Right lung (tissue), 5 donors: ENCODE data around the gene DIP2C. TPM values are rescaled to one million over a fixed set of nuclear protein-coding genes. Genes with fewer than 3 reads are reported as not detected.
"Not testable (repeated sequence)": the region's sequence is repeated elsewhere in the genome, so short reads cannot be mapped to it uniquely, and the experiment has no call there.

Experiments
- DNase-seq, 2 donors: peaks; one replicate each; pipeline ENCODE4 v3.0.0-alpha.2; 2013
- polyA plus RNA-seq, 5 donors: library from polyadenylated mRNA; unstranded; fragments of 120-200 nt; gene quantifications; one replicate each; pipeline versions ENCODE4 v1.2.1 to v1.2.3, GENCODE V29; 2013; ENCODE audit warnings: inconsistent platforms in 1 of 5, low replicate concordance in 1 of 5; ENCODE audit not compliant: insufficient read length in 5 of 5, insufficient read depth in 1 of 5

DIP2C gene
- polyA plus RNA-seq, 5 donors: 15.8 to 20.3 (median 17.9) TPM

- DNase-seq: no peak
These were observed 237.6 kb downstream of the DIP2C start for GRCh38 chr10:451856-452255.

DNA sequence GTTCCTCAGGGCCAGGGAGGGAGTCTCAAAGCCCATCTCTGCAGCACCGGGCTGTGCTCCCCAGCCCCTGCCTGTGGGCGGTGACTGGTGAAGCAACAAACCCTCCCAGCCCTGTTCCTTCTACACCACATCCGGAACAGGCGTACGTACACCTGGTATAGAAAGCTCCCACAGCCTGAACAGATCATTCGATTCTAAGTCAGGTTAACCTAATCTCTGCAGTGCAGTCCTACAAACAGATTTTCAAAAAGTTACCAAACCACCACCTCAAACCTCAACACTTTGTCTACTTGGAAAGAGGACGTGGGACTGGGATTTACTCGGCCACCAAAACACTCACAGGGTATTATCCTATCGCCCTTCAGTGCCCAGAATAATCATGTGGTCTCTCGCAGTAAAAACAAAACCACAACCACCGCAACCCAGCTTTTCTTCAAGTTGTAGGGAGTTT is 238.4 kb downstream of the DIP2C start:
- DNase-seq: no peak

DNA sequence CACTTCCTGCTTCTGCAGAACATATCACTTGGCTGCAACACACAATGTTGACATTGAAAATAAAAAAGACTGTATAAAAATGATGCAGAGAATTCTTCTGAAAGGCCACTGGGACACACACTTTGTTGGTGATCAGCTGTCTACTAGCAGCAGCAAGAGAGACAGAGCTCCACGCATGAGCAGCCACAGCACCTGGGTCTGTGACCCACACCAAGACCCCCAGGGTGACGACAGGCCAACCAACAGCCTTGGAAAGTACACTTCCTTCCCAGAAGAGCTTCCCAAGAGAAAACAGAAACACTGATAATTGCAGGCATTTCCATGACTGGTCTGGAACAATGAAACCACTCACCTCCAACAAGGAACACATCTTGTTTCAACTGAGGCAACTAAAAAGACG is 239.0 kb downstream of the DIP2C start:
- no peak for DNase-seq

GRCh38 chr10:449331-449730 is 240.1 kb downstream of the DIP2C start:
- DNase-seq: not testable (repeated sequence)

DNA sequence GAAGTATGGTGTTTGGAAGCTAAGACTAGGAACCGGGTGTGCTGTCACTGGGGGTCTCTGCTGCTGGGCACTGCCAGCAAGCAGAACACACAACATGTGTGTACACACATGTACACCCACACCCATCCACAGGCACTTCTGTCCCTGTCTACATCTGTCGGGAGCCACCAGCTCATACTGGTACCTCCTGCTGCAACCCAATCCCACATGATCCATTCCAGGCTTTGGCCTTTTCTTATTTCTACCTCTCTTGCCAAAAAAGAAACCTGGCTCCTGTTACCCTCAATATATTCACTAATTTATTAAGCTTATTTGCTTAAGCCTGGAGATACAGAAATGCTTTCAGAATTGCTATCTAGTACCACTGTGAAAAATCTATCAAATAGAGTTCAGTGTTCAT is 246.0 kb downstream of the DIP2C start:
- no peak for DNase-seq

- no peak for DNase-seq
These were observed 247.3 kb downstream of the DIP2C start for GRCh38 chr10:442209-442608.

DNA sequence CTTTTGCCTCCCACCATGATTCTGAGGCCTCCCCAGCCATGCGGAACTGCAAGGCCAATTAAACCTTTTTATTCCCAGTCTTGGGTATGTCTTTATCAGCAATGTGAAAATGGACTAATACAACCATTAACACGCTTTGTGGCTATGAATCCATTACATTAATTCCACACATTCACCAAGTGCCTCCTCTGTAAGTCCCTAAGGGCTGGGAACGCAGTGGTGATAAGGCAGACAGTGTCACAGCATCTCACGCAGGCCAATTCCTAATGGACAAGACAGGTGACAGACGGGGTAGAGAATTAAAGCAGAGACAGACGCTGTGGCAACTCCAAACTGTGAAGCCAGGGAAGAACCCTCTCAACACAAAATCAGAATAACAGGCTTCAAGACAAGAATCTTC is 247.8 kb downstream of the DIP2C start:
- DNase-seq: no peak

DNA sequence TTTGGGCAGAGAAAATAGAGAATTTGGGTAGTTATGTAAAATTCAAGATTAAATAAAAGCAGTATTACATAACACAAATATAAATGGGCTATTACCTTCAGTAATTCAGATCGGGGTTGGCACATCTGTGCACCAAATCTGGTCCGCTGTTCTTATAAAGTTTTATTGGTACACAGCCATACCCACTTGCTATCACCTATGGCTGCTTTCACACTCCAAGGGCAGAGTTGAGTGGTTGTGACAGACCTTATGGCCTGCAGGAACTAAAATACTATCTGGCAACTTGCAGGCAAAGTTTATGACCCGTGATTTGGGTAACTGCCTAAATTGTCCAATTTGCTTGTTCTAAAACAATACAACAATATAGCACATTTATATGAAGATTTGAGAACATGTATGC is 249.3 kb downstream of the DIP2C start:
- DNase-seq: no peak

- no peak for DNase-seq
These were observed 251.6 kb downstream of the DIP2C start for GRCh38 chr10:437698-438490.

- DNase-seq: no peak
These were observed 252.4 kb downstream of the DIP2C start for GRCh38 chr10:436911-437665.

DNA sequence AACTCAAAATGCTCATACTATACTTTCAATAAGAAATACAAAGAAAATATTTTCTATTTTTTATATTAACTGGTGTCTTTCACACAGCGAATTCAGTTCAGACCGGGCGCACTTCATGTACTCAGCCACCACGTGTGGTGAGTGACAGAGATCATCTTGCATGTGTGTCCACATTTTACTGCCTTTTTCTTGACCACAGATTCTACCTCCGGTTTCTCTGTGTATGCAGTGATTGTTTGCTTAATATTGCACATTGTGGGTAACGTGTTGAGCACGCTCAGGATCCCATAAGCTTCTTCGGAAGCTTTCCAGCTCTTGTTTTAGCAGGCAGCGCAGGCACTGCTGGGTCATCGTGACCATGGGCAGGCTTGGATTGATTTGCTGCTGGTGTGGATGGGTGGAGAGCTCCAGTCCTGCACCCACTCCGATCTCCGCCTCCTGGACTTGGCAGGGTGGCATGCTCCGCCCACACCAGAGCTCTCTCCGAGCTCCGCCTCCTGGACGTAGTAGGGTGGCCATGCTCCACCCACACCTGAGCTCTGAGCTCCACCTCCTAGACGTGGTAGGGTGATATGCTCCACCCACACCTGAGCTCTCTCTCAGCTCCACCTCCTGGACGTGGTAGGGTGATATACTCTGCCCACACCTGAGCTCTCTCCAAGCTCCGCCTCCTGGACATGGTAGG is 253.3 kb downstream of the DIP2C start:
- no peak for DNase-seq

- no peak for DNase-seq
These were observed 254.1 kb downstream of the DIP2C start for GRCh38 chr10:435397-435796.

DNA sequence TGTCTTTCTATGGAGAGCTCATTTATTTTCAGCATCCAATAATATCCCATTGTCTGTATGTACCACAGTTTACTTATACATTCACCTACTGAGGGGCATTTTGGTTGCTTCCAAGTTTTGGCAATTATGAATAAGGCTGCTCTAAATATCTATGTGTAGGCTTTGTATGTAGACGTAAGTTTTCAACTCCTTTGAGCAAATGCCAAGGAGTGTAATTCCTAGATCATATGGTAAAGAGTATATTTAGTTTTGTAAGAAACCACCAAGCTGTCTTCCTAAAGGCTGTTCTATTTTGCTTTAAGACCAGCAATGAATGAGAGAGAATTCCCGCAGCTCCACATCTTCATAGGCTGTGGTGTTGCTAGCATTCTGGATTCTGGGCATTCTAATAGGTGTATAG is 259.8 kb downstream of the DIP2C start:
- DNase-seq: no peak

DNA sequence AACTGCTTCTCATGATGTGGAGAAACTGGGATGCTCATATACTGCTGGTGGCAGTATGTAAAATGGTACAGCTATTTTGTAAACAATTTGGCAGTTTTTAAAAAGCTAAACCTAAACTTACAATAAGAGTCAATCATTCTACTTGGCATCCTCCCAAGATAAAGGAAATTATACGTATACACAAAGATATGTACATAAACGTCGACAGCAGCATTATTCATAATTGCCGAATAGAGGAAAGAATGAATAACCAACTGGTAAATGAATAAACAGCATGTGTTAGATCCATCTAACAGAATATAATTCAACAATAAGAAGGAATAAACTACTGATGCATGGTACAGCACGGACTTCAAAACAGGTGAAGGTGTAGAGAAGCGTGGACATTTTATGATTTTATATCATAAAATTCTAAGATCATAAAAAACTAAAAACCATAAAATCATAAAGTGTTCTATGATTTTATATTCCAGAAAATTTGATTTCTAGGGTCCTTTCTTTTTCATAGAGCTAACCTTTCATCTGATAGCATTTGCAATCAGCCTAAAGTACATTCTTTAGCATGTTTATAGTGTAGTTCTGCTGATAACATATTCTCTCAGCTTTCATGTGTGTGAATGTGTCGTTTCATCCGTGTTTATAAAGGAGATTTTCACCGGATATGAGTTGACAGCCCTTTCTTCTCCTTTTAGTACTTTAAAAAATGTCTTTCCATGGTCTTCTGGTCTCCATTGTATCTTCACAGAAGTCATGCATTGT is 261.5 kb downstream of the DIP2C start:
- no peak for DNase-seq

DNA sequence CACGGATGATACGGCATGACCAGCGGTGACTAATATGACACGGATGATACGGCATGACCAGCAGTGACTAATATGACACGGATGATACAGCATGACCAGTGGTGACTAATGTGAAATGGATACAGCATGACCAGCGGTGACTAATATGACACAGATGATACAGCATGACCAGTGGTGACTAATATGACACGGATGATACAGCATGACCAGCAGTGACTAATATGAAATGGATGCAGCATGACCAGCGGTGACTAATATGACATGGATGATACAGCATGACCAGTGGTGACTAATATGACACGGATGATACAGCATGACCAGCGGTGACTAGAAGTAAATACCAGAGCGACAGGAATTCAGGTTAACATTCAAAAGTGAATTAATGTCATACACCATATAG is 264.1 kb downstream of the DIP2C start:
- DNase-seq: not testable (repeated sequence)

DNA sequence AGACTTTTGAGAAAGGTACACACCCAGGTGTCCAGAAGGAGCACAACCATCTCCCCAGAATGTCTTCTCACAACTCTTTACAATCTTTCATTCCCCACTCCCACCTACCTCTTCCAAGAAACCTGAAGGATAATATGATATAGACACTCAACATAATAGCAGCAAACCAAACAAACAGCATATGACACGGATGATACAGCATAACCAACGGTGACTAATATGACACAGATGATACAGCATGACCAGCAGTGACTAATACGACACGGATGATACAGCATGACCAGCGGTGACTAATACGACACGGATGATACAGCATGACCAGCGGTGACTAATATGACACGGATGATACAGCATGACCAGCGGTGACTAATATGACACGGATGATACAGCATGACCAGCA is 264.7 kb downstream of the DIP2C start:
- not testable (repeated sequence) for DNase-seq

GRCh38 chr10:423178-423577 is 266.3 kb downstream of the DIP2C start:
- no peak for DNase-seq

GRCh38 chr10:422675-423074 is 266.8 kb downstream of the DIP2C start:
- no peak for DNase-seq

GRCh38 chr10:422241-422640 is 267.2 kb downstream of the DIP2C start:
- no peak for DNase-seq

GRCh38 chr10:421170-421569 is 268.3 kb downstream of the DIP2C start:
- DNase-seq: no peak

DNA sequence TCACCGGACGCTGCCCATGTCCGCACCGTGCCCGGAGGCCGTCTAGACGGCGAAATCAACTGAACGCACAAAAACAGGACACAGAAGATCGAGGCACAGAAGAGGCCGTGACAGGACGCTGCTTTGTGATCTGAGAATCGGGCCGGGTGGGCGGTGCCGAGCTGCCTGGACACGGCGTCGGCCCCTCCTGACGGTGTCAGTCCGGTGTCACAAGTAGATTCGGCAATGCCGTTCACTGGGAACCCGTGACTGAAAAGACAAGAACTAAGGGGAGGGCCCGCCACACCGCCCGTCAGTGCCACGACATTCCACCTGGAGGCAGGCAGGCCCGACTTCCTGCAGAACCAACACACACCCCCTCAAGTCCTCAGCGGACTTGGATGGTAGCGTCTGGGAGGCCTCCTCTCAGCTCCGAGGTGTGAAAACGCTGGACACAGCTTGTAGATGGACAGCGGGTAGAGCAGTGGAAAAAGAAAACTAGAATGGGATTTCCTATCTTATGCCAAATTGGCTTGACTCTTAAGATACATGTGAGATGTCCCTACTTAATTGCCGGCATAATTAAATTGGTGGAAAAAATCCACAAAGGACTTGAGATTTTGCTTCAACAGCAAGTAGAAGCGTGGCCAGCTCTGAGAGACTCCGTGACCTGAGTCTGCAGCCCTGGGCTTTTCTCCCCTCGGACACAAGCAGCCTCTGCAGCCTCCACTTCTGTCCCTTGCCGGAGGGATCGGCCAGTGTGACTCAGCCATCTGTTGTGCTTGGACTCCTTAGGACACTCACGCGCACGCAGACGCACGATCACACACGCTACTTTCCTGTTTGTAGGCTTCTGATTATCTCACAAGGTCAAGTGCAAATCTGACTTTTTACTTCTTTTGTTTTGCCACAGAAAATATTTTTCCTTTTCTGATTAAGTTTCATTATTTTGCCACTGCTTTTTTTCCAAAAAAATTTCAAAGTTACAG is 269.0 kb downstream of the DIP2C start:
- no peak for DNase-seq
